GM12864 (cell line): Measurements from ENCODE around the gene THAP4.
A peak's percentile ranks its signal among the peaks of the same experiment; 100 is the strongest.

ENCODE experiments used
- DNase-seq: peaks from one replicate; pipeline ENCODE4 v3.0.0-alpha.2; 2011; ENCODE audit warnings: low read depth
- H3K4me3 ChIP-seq: 2 replicates; pipeline ENCODE4 v1.5.1; 2011; ENCODE audit warnings: mild to moderate bottlenecking, low read depth, low read length, control low read depth
- TF ChIP-seq, protein P1 (sequence below): IDR thresholded peaks from 2 replicates; pipeline ENCODE4 v1.5.1; 2011; ENCODE audit warnings: low read depth, mild to moderate bottlenecking, moderate library complexity, low read length, control low read depth, inconsistent platforms; ENCODE audit errors: missing control alignments

The THAP4 gene

DNA sequence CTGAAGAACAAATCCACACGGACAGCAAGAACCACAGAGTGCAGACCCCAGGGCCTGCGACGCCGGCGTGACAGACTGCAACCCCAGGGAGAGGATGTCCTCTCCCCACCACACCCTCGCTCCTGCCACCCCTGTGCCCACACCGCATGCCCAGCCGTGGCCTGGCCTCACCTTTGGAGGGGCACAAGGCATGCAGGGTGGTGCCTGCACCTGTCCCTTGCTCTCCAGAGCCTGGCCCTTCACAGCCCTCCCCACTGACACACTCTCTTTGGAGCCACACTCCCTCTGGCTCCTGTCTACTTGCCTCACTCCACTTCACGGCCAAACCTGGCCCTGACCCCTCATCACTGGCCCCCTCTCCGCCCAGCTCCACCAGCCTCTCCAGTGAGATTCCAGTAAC lies 9.3 kb downstream of the THAP4 start:
- DNase-seq: no peak
- no peak overlapping the region for H3K4me3 ChIP-seq
- TF ChIP-seq, protein P1, sequence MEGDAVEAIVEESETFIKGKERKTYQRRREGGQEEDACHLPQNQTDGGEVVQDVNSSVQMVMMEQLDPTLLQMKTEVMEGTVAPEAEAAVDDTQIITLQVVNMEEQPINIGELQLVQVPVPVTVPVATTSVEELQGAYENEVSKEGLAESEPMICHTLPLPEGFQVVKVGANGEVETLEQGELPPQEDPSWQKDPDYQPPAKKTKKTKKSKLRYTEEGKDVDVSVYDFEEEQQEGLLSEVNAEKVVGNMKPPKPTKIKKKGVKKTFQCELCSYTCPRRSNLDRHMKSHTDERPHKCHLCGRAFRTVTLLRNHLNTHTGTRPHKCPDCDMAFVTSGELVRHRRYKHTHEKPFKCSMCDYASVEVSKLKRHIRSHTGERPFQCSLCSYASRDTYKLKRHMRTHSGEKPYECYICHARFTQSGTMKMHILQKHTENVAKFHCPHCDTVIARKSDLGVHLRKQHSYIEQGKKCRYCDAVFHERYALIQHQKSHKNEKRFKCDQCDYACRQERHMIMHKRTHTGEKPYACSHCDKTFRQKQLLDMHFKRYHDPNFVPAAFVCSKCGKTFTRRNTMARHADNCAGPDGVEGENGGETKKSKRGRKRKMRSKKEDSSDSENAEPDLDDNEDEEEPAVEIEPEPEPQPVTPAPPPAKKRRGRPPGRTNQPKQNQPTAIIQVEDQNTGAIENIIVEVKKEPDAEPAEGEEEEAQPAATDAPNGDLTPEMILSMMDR: no peak

DNA sequence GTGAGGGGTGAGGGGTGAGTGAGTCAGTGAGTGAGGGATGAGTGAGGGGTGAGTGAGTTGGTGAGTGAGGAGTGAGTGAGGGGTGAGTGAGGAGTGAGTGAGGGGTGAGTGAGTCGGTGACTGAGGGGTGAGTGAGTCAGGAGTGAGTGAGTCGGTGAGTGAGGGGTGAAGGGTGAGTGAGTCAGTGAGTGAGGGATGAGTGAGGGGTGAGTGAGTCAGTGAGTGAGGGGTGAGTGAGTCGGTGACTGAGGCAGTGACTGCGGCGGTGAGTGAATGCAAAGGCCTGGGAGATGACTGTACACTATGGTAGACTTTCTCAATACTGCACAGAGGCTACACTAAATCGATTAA lies 16.6 kb downstream of the THAP4 start:
- TF ChIP-seq, protein P1: no peak
- DNase-seq: no peak
- H3K4me3 ChIP-seq: no peak overlapping the region

DNA sequence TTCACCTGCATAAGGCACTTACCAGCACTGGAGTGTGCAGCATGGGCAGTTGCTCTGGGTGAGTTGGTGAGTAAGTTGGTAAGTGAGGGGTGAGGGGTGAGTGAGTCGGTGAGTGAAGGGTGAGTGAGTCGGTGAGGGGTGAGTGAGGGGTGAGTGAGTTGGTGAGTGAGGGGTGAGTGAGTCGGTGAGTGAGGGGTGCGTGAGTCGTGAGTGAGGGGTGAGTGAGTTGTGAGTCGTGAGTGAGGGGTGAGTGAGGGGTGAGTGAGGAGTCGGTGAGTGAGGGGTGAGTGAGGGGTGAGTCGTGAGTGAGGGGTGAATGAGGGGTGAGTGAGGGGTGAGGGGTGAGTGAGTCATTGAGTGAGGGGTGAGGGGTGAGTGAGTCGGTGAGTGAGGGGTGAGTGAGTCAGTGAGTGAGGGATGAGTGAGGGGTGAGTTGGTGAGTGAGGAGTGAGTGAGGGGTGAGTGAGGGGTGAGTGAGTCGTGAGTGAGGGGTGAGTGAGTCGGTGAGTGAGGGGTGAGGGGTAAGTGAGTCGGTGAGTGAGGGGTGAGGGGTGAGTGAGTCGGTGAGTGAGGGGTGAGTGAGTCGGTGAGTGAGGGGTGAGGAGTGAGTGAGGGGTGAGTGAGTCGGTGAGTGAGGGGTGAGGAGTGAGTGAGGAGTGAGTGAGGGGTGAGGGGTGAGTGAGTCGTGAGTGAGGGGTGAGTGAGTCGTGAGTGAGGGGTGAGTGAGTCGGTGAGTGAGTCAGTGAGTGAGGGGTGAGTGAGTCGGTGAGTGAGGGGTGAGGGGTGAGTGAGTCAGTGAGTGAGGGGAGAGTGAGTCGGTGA lies 17.1 kb downstream of the THAP4 start:
- H3K4me3 ChIP-seq: no peak overlapping the region
- TF ChIP-seq, protein P1: no peak
- no peak for DNase-seq

DNA sequence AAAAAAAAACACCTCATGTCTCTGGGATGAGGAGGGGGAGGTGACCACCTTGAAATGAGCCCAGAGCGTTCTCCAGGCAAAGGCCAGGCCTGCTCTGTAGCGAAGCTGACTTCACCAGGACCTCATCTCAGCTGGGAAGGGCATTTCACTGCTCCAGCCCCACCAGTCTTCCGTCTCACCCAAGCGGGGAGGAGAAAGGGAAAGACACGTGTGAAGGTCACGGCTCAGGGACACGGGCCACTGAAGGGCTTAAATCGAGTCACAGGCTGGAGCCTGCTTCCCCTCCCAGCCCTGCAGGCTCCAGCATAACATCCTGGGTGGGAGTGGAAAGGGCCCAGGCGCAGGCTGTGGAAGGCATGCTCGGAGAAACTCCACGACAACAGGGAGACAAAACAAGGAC lies 18.1 kb downstream of the THAP4 start:
- H3K4me3 ChIP-seq: no peak overlapping the region
- no peak for DNase-seq
- TF ChIP-seq, protein P1: no peak

DNA sequence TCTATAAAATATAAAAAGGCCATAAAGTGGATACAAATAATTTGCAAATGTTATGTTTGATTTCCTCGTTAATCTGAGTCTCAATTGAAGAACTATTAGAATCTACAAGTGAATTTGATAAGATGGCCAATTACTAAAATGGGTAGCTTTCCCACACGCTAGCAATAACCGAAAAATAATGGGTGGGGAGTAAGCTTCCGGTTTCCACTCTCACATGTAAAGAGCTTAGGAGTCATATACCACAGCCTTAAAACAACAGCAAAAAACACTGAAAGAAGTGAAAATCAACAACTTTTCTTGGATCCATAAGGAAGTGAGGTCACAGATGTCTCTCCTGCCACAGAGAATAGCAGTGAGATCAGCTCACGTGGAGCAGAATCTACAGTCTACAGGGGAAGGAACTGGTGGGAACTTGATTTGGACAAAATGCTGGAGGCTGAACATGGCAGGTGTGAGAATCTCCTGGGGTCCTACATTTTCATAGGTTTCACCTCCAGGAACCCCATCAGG lies 18.6 kb downstream of the THAP4 start:
- no peak for DNase-seq
- TF ChIP-seq, protein P1: no peak
- H3K4me3 ChIP-seq: no peak overlapping the region; the same call in 1 of the 2 replicates

DNA sequence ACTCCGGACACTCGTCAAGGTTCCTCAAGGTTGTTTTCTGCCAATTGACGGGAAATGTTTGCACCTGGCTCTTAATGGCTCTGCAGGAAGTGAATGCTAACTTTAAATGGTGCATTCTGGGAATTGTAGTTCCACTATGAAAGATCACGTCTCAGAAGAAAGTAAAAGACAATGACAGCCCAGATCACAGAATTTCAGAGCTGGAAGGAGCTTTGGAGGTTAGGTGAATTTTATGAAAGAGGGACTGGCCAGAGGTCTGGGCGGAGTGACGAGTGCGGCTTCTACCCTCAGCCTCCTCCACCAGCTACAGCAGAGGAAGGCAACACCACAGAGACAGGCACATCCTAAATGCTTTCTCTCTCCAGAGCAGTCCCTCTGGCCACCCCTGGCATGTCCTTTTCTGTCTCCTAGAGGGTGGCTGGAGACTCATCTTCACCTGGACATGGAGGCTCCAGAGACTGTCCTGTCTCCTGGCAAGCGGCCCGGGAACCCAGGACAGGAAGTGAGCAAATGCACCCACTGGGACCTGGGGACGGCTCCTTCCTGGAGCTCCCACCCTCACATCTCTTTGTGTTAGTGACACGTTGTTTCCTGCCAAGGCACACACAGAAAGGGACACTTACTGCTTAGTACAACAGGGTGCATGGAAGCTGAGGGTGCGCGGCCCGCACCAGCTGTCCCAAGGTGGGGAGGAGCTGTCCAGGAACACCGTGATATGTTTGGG lies 19.4 kb downstream of the THAP4 start:
- TF ChIP-seq, protein P1: no peak
- DNase-seq: no peak
- peak overlapping the region; percentile 44 for H3K4me3 ChIP-seq
